ENCODE results near the gene GREB1L. TPM values are rescaled to one million over a fixed set of nuclear protein-coding genes. Genes with fewer than 3 reads are reported as not detected.

GREB1L gene
- total and polyA plus RNA-seq, 9 of the 15 experiments (the other 6 are each of a cell fraction or from before 2014, with no cell fraction given) = 0.03 TPM; not detected in 8

GRCh38 chr18:21404426-21404825 is 162.4 kb downstream of the GREB1L start:
- Histone ChIP-seq H3K9me3 (replicated peaks; ENCODE audit: control insufficient read depth, insufficient read depth, low read depth, low read length) (no peaks in the 10 kb centered on the region), H3K27ac (ENCODE audit: extremely low read depth, low read depth, low read length) (no peak overlapping the region), H3K27me3 (ENCODE audit: control insufficient read depth in 2 of 2, insufficient read depth in 2 of 2, low read length in 2 of 2) (peaks cover 0 to 5% of the 10 kb centered on the region in 2 experiments; a peak in 1 of 5 replicates), H3K79me2 (ENCODE audit: control insufficient read depth, insufficient read depth, low read length) (no peaks in the 10 kb centered on the region), H4K20me1 (replicated peaks; ENCODE audit: control insufficient read depth, insufficient read depth, low read length) (no peaks in the 10 kb centered on the region), H3K4me2 (ENCODE audit: insufficient read depth, low read length) (no peak overlapping the region), H3K4me3 (no peak overlapping the region), H2AFZ (ENCODE audit: low read depth, low read length) (no peak overlapping the region), H3K9me1 (ENCODE audit: control insufficient read depth, insufficient read depth, low read length) (no peaks in the 10 kb centered on the region), H3K36me3 (ENCODE audit: control insufficient read depth, insufficient read depth, low read length) (no peaks in the 10 kb centered on the region), H3K9ac (ENCODE audit: insufficient read depth in 1 of 2, low read depth in 2 of 2, low read length in 2 of 2) (no peak overlapping the region), H3K4me1 (replicated peaks in 1 of 2; ENCODE audit: control insufficient read depth in 2 of 2, insufficient read depth in 2 of 2, low read length in 2 of 2) (no peaks in the 10 kb centered on the region)
- ATAC-seq (no peak), FAIRE-seq (no peak), DNase-seq (ENCODE audit: extremely low read depth in 1 of 4, low spot score in 3 of 4) (no peak)
- WGBS (ENCODE audit: insufficient coverage, low coverage, missing lambda C conversion rate) = 0% methylated on average over 1 of the region's 1 CpG
- intact Hi-C loops (cut with micrococcal nuclease) = no loop called here
- ChIA-PET POLR2A (no interaction called here), CTCF (ENCODE audit: low intra/inter-chr PET ratio) (no interaction called here)
- TF ChIP-seq XRCC5 (IDR thresholded peaks at IDR 0.05; ENCODE audit: low read depth, low read length) (no peak), BRD4 (IDR thresholded peaks at IDR 0.05) (no peak), NR2F6 (CRISPR knock-in tag; IDR thresholded peaks at IDR 0.05) (no peak), MYC (IDR thresholded peaks at IDR 0.05; ENCODE audit: low read depth, low read length) (no peak), MYC (CRISPR knock-in tag; IDR thresholded peaks at IDR 0.05; ENCODE audit: borderline replicate concordance, low read depth) (no peak), ZNF174 (CRISPR knock-in tag; IDR thresholded peaks at IDR 0.05) (no peak), KLF10 (CRISPR knock-in tag; IDR thresholded peaks at IDR 0.05) (no peak)
- TF ChIP-seq, protein P1, sequence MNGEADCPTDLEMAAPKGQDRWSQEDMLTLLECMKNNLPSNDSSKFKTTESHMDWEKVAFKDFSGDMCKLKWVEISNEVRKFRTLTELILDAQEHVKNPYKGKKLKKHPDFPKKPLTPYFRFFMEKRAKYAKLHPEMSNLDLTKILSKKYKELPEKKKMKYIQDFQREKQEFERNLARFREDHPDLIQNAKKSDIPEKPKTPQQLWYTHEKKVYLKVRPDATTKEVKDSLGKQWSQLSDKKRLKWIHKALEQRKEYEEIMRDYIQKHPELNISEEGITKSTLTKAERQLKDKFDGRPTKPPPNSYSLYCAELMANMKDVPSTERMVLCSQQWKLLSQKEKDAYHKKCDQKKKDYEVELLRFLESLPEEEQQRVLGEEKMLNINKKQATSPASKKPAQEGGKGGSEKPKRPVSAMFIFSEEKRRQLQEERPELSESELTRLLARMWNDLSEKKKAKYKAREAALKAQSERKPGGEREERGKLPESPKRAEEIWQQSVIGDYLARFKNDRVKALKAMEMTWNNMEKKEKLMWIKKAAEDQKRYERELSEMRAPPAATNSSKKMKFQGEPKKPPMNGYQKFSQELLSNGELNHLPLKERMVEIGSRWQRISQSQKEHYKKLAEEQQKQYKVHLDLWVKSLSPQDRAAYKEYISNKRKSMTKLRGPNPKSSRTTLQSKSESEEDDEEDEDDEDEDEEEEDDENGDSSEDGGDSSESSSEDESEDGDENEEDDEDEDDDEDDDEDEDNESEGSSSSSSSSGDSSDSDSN (IDR thresholded peaks at IDR 0.05; ENCODE audit: borderline replicate concordance in 1 of 2, low read depth in 2 of 2, low read length in 2 of 2) = no peak
- no TSS peak for BruUV-seq (replicated peaks)
- in situ Hi-C loops (cut with MboI) = no loop called here
